CD1c-positive myeloid dendritic cell (primary cell): ENCODE measurements around the gene ARHGAP24.
A peak's percentile ranks its signal among the peaks of the same experiment; 100 is the strongest.
"Not testable (repeated sequence)": the region's sequence is repeated elsewhere in the genome, so short reads cannot be mapped to it uniquely, and the experiment has no call there.

Source experiments
- DNase-seq: peaks from one replicate; pipeline ENCODE4 v3.0.0-alpha.2; 2016; ENCODE audit errors: extremely low spot score

The ARHGAP24 gene

DNA sequence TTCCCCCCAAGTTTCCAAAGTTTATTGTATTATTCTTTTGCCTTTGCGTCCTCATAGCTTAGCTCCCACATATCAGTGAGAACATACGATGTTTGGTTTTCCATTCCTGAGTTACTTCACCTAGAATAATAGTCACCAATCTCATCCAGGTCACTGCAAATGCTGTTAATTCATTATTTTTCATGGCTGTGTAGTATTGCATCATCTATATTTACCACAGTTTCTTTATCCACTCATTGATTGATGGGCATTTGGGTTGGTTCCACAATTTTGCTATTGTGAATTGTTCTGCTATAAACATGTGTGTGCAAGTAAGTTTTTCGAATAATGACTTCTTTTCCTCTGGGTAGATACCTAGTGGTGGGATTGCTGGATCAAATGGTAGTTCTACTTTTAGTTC, 43.6 kb downstream of the ARHGAP24 start:
- DNase-seq, result not testable (repeated sequence)

DNA sequence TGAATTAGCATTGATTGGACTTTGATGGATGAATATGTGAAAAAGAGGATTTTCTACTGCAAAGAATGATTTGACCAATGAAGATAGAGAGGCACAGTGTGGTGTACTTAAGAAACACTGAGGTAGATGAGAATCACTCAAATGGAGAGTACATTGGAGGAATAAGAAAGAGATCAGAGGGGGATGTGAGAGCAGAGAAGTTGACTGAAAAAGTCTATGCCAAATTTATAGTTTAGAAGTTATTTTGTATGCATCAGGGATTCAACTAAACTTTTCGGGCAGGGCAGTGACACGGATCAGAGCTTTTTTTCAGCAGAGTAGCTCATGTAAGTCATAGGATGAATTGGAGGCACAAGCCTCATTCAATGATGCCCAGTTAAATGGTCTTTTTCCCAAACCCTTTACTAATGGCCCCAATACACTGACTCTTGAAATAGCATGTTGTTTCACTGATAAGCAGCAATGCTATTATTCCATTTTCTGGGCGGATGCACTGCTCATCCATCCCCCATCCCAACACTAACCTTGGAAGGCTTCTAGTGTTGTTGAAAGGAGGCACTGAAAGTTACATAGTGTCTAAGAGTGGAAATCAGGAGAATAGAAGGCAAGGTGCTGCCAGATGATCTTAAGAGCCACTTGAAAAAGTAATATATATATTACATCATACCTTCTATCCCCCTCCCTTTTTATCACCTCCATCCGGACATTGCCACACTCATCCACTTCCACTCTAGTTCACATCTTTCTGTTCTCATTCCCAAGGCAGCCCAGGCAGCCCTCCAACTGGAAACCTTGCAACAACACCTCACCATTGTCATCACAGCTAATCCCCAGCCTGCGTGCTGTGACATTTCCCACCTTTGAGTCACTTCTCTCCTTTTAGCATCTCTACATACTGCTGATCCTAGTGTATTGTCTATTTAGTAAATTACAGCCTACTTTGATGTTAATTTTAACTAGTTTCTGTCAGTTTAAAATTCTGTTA, 46.1 kb downstream of the ARHGAP24 start:
- no peak for DNase-seq

DNA sequence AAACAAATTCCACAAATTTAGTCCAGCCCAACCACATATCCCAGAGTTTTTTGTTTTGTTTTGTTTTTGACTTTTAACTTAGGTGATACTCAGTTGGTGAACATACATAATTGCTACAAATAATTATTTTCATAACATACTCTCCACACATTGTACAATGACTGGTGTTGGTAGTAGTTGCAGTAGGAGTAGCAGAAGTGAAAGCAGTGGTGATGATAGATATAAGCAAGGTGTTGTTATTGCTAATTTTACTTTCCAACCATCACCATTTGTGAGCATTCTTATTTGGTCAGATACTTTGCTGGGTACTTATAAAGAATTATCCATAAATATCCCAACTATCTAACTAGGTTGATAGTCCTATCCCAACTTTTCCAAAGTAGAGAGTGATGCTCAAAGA, 47.3 kb downstream of the ARHGAP24 start:
- no peak for DNase-seq

DNA sequence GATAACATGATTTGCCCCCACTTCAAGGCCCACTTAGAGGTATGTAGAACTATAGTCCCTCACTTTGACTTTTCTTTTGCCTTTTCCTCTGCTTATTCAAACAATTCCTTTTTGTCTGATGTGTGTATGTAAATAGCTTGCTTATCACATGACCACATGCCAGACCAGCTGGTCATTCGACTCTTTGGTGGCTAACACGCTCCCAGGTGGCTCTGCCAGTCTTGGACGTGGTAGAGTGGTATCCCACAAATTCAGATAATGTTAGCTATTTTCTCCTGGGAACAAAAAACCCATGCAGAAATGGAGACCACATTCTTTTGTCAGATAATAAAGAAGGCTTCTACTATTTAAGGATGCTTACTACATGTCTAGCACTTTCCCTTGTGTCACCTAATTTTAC, 47.9 kb downstream of the ARHGAP24 start:
- DNase-seq, result no peak

DNA sequence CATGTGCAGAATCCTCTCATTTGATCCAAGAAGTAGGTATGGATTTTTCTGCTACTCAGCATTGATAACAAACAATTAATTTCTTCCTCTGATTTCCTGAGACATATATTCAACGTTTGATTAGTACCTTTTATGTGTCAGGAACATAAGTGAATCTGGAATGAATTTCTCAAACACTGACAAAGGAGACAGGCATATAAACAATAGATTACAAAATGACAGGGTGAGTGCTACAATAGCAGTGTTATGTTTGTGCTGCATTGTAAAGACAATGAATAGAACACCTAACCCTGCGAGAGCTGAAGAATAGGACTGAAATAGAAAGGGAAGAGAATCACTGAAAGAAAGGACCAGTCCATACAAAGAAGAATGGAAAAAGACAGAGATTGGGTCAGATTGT, 52.9 kb downstream of the ARHGAP24 start:
- no peak for DNase-seq

- DNase-seq, result peak; percentile 45
Measured at GRCh38 chr4:85531560-85532341, 56.8 kb downstream of the ARHGAP24 start.

DNA sequence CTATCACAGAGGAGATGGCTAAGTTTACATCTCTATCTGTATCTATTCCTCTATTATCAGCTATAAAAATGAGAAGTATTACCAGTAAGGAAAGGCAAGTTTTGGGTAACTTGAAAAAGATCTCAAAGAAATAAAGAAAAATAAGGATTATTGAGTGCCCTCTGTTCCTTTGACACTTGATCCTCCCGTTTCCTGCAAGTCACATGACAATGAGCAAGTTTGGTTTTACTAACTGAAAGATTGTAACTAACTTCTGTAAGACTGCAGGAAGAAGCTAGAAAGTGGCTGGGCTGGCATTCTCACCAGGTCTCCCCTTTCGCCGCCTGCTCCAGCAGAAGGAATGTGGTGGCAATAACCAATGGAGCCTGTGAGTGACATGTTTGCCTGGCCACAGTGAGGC, 59.2 kb downstream of the ARHGAP24 start:
- no peak for DNase-seq

- no peak for DNase-seq
Measured at GRCh38 chr4:85543832-85544231, 68.9 kb downstream of the ARHGAP24 start.

DNA sequence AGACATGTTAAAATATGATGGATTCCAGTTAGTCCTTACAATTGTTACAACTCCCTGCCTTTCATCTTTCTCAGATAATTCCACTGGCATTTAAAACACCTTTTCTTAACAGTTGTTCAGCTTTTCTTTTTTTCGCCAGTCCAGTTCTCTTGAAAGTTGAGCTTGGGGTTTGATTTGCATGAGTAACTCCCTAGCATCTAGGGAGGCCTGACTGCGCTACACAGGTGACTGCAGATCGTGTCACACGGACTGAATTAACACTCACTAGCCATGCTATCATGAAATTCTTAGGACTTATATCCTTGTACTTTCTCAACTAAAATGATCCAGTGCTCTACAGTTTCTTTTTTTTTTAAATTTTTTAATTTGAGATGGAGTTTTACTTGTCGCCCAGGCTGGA, 69.8 kb downstream of the ARHGAP24 start:
- no peak for DNase-seq

- no peak for DNase-seq
Measured at GRCh38 chr4:85548116-85548515, 73.2 kb downstream of the ARHGAP24 start.

DNA sequence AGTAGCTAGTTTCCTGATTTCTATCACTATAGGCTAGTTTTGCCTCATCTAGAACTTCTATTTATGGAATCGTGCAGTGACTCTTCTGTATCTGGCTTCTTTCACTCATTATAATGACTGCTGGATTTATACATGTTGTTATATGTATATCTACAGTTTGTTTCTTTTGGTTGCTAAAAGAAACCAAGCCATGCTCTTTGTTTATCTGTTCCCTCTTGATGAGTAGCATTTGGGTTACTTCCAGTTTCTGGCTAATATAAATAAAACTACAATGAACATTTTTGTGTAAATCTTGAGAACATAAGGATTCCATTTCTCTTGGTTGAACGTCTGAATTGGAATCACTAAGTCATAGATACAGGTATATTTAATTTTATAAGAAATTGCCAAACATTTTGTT, 73.9 kb downstream of the ARHGAP24 start:
- DNase-seq, result no peak

DNA sequence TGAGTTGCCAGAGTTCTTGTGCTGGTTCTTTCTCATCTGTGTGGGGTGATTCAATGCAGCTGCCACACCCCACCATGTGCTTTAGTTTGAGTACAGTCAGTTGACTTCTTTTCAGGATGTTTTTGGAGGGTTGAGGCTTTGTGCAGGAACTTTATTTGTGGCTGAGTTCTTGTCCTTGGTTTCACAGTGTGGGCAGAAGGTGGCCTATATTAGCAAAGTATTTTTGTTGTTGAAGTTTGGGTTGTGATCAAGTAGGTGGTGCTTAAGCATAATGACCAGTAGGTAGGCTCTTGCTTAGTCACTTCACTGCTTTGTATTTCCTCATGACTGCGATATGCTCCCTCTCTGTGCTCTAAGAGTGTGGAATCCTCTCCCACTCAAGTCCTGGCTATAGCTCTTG, 80.3 kb downstream of the ARHGAP24 start:
- DNase-seq, result no peak

- no peak for DNase-seq
Measured at GRCh38 chr4:85556283-85556682, 81.3 kb downstream of the ARHGAP24 start.

- peak; percentile 8 for DNase-seq
Measured at GRCh38 chr4:85557016-85557901, 82.3 kb downstream of the ARHGAP24 start.

- DNase-seq, result no peak
Measured at GRCh38 chr4:85565761-85566480, 91.0 kb downstream of the ARHGAP24 start.

- no peak for DNase-seq
Measured at GRCh38 chr4:85569730-85570299, 94.9 kb downstream of the ARHGAP24 start.

- DNase-seq, result no peak
Measured at GRCh38 chr4:85570388-85570787, 95.4 kb downstream of the ARHGAP24 start.

- DNase-seq, result no peak
Measured at GRCh38 chr4:85571008-85571407, 96.1 kb downstream of the ARHGAP24 start.

DNA sequence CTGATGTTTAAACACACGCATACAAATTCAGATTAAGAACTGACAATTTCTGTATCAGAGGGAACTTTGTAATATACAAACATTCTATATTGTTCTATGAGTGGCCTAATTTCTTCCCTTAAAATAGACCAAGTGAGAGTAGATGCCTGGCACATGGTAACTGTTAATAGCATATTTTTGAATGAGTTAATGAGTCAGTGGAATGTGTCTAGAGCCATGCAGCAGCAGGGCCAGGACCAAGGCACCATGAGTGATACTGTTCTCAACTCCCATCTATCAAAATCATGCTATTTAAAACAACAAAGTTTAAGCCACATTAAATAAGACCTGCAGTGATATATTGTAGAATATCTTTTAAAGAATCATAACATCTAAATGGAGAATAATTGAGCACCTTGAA, 98.3 kb downstream of the ARHGAP24 start:
- DNase-seq, result no peak

GRCh38 chr4:85577307-85577706, 102.4 kb downstream of the ARHGAP24 start:
- no peak for DNase-seq

- no peak for DNase-seq
Measured at GRCh38 chr4:85579942-85580341, 105.0 kb downstream of the ARHGAP24 start.
